Stimulated activated CD4-positive, alpha-beta T cell treated with anti-CD3 and anti-CD28 coated beads, TNF-alpha, amount 100 ng/mL, for 1 hour (primary cell): ENCODE measurements around the gene PROS1.
"Not testable (repeated sequence)": the region's sequence is repeated elsewhere in the genome, so short reads cannot be mapped to it uniquely, and the experiment has no call there.

ENCODE experiments used
- DNase-seq, 3 donors: peaks; one replicate each; pipeline ENCODE4 v3.0.0-alpha.2; 2020; ENCODE audit warnings: low read depth in 3 of 3, low spot score in 1 of 3

Gene PROS1

GRCh38 chr3:93969997-93970396, 3.7 kb downstream of the PROS1 start:
- no peak for DNase-seq

GRCh38 chr3:93969443-93969842, 4.3 kb downstream of the PROS1 start:
- no peak for DNase-seq

GRCh38 chr3:93965106-93965505, 8.6 kb downstream of the PROS1 start:
- DNase-seq: not testable (repeated sequence)

GRCh38 chr3:93962798-93963197, 10.9 kb downstream of the PROS1 start:
- DNase-seq: no peak

GRCh38 chr3:93961489-93961888, 12.2 kb downstream of the PROS1 start:
- DNase-seq: no peak

- no peak for DNase-seq
Measured at GRCh38 chr3:93961026-93961425, 12.7 kb downstream of the PROS1 start.

- not testable (repeated sequence) for DNase-seq
Measured at GRCh38 chr3:93949958-93950357, 23.7 kb downstream of the PROS1 start.

- DNase-seq: not testable (repeated sequence)
Measured at GRCh38 chr3:93937485-93937884, 36.2 kb downstream of the PROS1 start.

GRCh38 chr3:93936549-93936948, 37.1 kb downstream of the PROS1 start:
- no peak for DNase-seq

- no peak for DNase-seq
Measured at GRCh38 chr3:93934366-93935046, 39.2 kb downstream of the PROS1 start.

- DNase-seq: no peak
Measured at GRCh38 chr3:93931597-93932229, 42.0 kb downstream of the PROS1 start.

- no peak for DNase-seq
Measured at GRCh38 chr3:93930041-93930440, 43.7 kb downstream of the PROS1 start.

GRCh38 chr3:93926789-93927188, 46.9 kb downstream of the PROS1 start:
- no peak for DNase-seq

- DNase-seq: no peak
Measured at GRCh38 chr3:93924491-93924890, 49.2 kb downstream of the PROS1 start.

- DNase-seq: no peak
Measured at GRCh38 chr3:93923006-93923405, 50.7 kb downstream of the PROS1 start.

- not testable (repeated sequence) for DNase-seq
Measured at GRCh38 chr3:93917546-93918029, 56.1 kb downstream of the PROS1 start.

GRCh38 chr3:93913623-93914022, 60.1 kb downstream of the PROS1 start:
- not testable (repeated sequence) for DNase-seq

GRCh38 chr3:93911206-93911605, 62.5 kb downstream of the PROS1 start:
- DNase-seq: no peak

GRCh38 chr3:93910097-93910496, 63.6 kb downstream of the PROS1 start:
- DNase-seq: no peak

GRCh38 chr3:93907132-93907531, 66.6 kb downstream of the PROS1 start:
- no peak for DNase-seq

- no peak for DNase-seq
Measured at GRCh38 chr3:93906245-93906644, 67.5 kb downstream of the PROS1 start.

- DNase-seq: no peak
Measured at GRCh38 chr3:93904568-93904967, 69.1 kb downstream of the PROS1 start.
